ENCODE data around the gene EPS8. TPM values are rescaled to one million over a fixed set of nuclear protein-coding genes. Genes with fewer than 3 reads are reported as not detected.

EPS8 gene
- total RNA-seq, 1 experiment from 2014 or later: 7.5 TPM

DNA sequence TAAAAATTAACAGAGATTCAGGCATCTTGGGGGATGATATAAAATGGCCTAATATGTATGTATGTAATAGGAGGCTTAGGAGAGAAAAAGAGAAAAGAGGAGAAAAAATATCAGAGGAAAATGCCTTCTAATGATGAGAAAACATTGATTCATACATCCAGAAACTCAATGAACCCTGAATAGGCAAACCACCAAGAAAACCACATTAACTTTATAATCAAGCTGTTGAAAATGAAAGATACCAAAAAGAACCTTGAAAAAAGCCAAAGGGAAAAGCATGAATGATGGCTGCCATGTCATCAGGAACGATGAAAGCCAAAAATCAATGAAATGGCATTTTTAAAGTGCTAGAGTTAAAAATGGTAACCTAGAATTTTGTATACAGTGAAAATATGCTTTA, 180.2 kb downstream of the EPS8 start:
- POLR2A ChIA-PET: no interaction called here
- Mint-ChIP-seq H3K4me3 (no peak overlapping the region), H3K36me3 (peaks cover 3% of the 10 kb centered on the region), H3K27me3 (ENCODE audit: low read depth) (no peaks in the 10 kb centered on the region), H3K27ac (no peak overlapping the region), H3K9me3 (peaks cover 16% of the 10 kb centered on the region), H3K4me1 (peaks cover 4% of the 10 kb centered on the region; the same call in 1 of the 2 replicates)
- DNase-seq (ENCODE audit: low spot score): no peak
- CTCF ChIA-PET: no interaction called here
- no peak for TF ChIP-seq CREM (CRISPR knock-in tag; IDR thresholded peaks at IDR 0.05)
- TF ChIP-seq, protein P1, sequence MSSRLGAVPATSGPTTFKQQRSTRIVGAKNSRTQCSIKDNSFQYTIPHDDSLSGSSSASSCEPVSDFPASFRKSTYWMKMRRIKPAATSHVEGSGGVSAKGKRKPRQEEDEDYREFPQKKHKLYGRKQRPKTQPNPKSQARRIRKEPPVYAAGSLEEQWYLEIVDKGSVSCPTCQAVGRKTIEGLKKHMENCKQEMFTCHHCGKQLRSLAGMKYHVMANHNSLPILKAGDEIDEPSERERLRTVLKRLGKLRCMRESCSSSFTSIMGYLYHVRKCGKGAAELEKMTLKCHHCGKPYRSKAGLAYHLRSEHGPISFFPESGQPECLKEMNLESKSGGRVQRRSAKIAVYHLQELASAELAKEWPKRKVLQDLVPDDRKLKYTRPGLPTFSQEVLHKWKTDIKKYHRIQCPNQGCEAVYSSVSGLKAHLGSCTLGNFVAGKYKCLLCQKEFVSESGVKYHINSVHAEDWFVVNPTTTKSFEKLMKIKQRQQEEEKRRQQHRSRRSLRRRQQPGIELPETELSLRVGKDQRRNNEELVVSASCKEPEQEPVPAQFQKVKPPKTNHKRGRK (CRISPR knock-in tag; IDR thresholded peaks at IDR 0.05; ENCODE audit: borderline replicate concordance): no peak
- TF ChIP-seq ATF1 (CRISPR knock-in tag; IDR thresholded peaks at IDR 0.05): no peak
- no peak for TF ChIP-seq MLX (CRISPR knock-in tag; IDR thresholded peaks at IDR 0.05)
- no peak for TF ChIP-seq MXD4 (CRISPR knock-in tag; IDR thresholded peaks at IDR 0.05; ENCODE audit: borderline replicate concordance)
- TF ChIP-seq, protein P2, sequence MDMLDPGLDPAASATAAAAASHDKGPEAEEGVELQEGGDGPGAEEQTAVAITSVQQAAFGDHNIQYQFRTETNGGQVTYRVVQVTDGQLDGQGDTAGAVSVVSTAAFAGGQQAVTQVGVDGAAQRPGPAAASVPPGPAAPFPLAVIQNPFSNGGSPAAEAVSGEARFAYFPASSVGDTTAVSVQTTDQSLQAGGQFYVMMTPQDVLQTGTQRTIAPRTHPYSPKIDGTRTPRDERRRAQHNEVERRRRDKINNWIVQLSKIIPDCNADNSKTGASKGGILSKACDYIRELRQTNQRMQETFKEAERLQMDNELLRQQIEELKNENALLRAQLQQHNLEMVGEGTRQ (CRISPR knock-in tag; IDR thresholded peaks at IDR 0.05): no peak
- no peak for TF ChIP-seq JAZF1 (CRISPR knock-in tag; IDR thresholded peaks at IDR 0.05)
- TF ChIP-seq JUN (CRISPR knock-in tag; IDR thresholded peaks at IDR 0.05): no peak
- TF ChIP-seq ZNF396 (CRISPR knock-in tag; IDR thresholded peaks at IDR 0.05; ENCODE audit: borderline replicate concordance): no peak
- TF ChIP-seq E2F1 (CRISPR knock-in tag; IDR thresholded peaks at IDR 0.05): no peak
- TF ChIP-seq ZNF232 (CRISPR knock-in tag; IDR thresholded peaks at IDR 0.05): no peak
- no peak for ATAC-seq

GRCh38 chr12:15608406-15608805, 180.8 kb downstream of the EPS8 start:
- H3K27ac Mint-ChIP-seq: no peak overlapping the region
- CTCF ChIA-PET: no interaction called here
- H3K4me3 Mint-ChIP-seq: no peak overlapping the region
- TF ChIP-seq MYBL2 (CRISPR knock-in tag; IDR thresholded peaks at IDR 0.05) (no peak), JAZF1 (CRISPR knock-in tag; IDR thresholded peaks at IDR 0.05) (no peak), NFATC4 (CRISPR knock-in tag; IDR thresholded peaks at IDR 0.05) (no peak), NFE2L1 (CRISPR knock-in tag; IDR thresholded peaks at IDR 0.05) (no peak), SP1 (CRISPR knock-in tag; conservative IDR thresholded peaks at IDR 0.05) (no peak), ZNF219 (CRISPR knock-in tag; IDR thresholded peaks at IDR 0.05; ENCODE audit: borderline replicate concordance) (no peak), ZNF317 (CRISPR knock-in tag; IDR thresholded peaks at IDR 0.05; ENCODE audit: borderline replicate concordance, low read depth) (no peak), JUN (CRISPR knock-in tag; IDR thresholded peaks at IDR 0.05) (no peak), RELA (CRISPR knock-in tag; IDR thresholded peaks at IDR 0.05; ENCODE audit: borderline replicate concordance) (no peak), ZBTB21 (CRISPR knock-in tag; IDR thresholded peaks at IDR 0.05; ENCODE audit: borderline replicate concordance) (no peak), GTF2I (CRISPR knock-in tag; conservative IDR thresholded peaks at IDR 0.05) (no peak), E2F5 (CRISPR knock-in tag; IDR thresholded peaks at IDR 0.05) (no peak), EMX1 (CRISPR knock-in tag; IDR thresholded peaks at IDR 0.05) (no peak), FOXJ3 (CRISPR knock-in tag; IDR thresholded peaks at IDR 0.05; ENCODE audit: borderline replicate concordance) (no peak)
- TF ChIP-seq, protein P3, sequence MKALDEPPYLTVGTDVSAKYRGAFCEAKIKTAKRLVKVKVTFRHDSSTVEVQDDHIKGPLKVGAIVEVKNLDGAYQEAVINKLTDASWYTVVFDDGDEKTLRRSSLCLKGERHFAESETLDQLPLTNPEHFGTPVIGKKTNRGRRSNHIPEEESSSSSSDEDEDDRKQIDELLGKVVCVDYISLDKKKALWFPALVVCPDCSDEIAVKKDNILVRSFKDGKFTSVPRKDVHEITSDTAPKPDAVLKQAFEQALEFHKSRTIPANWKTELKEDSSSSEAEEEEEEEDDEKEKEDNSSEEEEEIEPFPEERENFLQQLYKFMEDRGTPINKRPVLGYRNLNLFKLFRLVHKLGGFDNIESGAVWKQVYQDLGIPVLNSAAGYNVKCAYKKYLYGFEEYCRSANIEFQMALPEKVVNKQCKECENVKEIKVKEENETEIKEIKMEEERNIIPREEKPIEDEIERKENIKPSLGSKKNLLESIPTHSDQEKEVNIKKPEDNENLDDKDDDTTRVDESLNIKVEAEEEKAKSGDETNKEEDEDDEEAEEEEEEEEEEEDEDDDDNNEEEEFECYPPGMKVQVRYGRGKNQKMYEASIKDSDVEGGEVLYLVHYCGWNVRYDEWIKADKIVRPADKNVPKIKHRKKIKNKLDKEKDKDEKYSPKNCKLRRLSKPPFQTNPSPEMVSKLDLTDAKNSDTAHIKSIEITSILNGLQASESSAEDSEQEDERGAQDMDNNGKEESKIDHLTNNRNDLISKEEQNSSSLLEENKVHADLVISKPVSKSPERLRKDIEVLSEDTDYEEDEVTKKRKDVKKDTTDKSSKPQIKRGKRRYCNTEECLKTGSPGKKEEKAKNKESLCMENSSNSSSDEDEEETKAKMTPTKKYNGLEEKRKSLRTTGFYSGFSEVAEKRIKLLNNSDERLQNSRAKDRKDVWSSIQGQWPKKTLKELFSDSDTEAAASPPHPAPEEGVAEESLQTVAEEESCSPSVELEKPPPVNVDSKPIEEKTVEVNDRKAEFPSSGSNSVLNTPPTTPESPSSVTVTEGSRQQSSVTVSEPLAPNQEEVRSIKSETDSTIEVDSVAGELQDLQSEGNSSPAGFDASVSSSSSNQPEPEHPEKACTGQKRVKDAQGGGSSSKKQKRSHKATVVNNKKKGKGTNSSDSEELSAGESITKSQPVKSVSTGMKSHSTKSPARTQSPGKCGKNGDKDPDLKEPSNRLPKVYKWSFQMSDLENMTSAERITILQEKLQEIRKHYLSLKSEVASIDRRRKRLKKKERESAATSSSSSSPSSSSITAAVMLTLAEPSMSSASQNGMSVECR (CRISPR knock-in tag; IDR thresholded peaks at IDR 0.05; ENCODE audit: borderline replicate concordance): no peak
- TF ChIP-seq, protein P4, sequence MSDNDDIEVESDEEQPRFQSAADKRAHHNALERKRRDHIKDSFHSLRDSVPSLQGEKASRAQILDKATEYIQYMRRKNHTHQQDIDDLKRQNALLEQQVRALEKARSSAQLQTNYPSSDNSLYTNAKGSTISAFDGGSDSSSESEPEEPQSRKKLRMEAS (CRISPR knock-in tag; IDR thresholded peaks at IDR 0.05): no peak
- TF ChIP-seq, protein P5, sequence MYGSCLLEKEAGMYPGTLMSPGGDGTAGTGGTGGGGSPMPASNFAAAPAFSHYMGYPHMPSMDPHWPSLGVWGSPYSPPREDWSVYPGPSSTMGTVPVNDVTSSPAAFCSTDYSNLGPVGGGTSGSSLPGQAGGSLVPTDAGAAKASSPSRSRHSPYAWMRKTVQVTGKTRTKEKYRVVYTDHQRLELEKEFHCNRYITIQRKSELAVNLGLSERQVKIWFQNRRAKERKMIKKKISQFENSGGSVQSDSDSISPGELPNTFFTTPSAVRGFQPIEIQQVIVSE (CRISPR knock-in tag; IDR thresholded peaks at IDR 0.05; ENCODE audit: borderline replicate concordance): no peak

More at GRCh38 chr12:15608406-15608805, 180.8 kb downstream of the EPS8 start:
- Mint-ChIP-seq H3K4me1 (peaks cover 4% of the 10 kb centered on the region; the same call in 1 of the 2 replicates), H3K36me3 (peaks cover 3% of the 10 kb centered on the region), H3K9me3 (peaks cover 11% of the 10 kb centered on the region), H3K27me3 (ENCODE audit: low read depth) (no peaks in the 10 kb centered on the region)
- DNase-seq (ENCODE audit: low spot score): no peak
- ATAC-seq: no peak
- POLR2A ChIA-PET: interaction anchor here (0.8 kb wide), 1 partner anchor 180 kb away, joined by 3 read pairs; the partner anchor contains the start of gene EPS8
